ENCODE data around the gene ZNF181. TPM values are rescaled to one million over a fixed set of nuclear protein-coding genes. Genes with fewer than 3 reads are reported as not detected.

ZNF181 gene
- total RNA-seq (2021; fragmentation: NEBNext Ultra II Directional; extraction: Animal tissue kit (Norgen Biotek cat#: 25700)) (7.5 and 8.0 TPM in 2 replicates), polyA plus RNA-seq (2011; rRNA removed) (2.1 and 2.8 TPM in 2 replicates), polyA minus RNA-seq (2011; rRNA and poly(A)+ RNA removed) (3.7 and 7.7 TPM in 2 replicates)
- 7.0 TPM for polyA plus RNA-seq (2011; cell fraction: cytosol; rRNA removed)
- polyA plus RNA-seq (2011; cell fraction: nucleus; rRNA removed) = 5.1 TPM
- 4.8 to 5.2 TPM (median 5.1 TPM) in 4 replicates for polyA plus RNA-seq (2012, experiment 1 of 2)
- polyA plus RNA-seq (2012, experiment 2 of 2) = 0.21 TPM
- polyA plus RNA-seq (2013, experiment 1 of 2) = 5.7 TPM
- polyA plus RNA-seq (2013, experiment 2 of 2) = 4.9 TPM
- 3.2 TPM for polyA minus RNA-seq (2011; cell fraction: cytosol; rRNA and poly(A)+ RNA removed)
- polyA minus RNA-seq (2011; cell fraction: nucleus; rRNA and poly(A)+ RNA removed) = 14.9 TPM
- long read RNA-seq, experiment 1, full-length matches to known transcripts = 2 of 7 reads
- long read RNA-seq, experiment 1, partial matches to known transcripts = 1 of 7 reads
- long read RNA-seq, experiment 1, other reads (novel, unspliced or antisense) = 4 of 7 reads
- long read RNA-seq, experiment 2, full-length matches to known transcripts = 2 of 5 reads
- long read RNA-seq, experiment 2, partial matches to known transcripts = 0 of 5 reads
- long read RNA-seq, experiment 2, other reads (novel, unspliced or antisense) = 3 of 5 reads

- peaks cover 0 to under 1% (median 0%) of the 10 kb centered on the region in 4 experiments; a peak in 1 of 8 replicates for H3K36me3 ChIP-seq (ENCODE audit: control insufficient read depth in 2 of 4, insufficient read depth in 4 of 4, low read length in 3 of 4)
- H3K4me1 ChIP-seq (replicated peaks in 1 of 4; ENCODE audit: control insufficient read depth in 3 of 4, insufficient read depth in 4 of 4, low read length in 3 of 4) = peaks cover 0 to 11% (median 2%) of the 10 kb centered on the region in 4 experiments; a peak in 4 of 7 replicates
- peak within 1 kb of the TSS; percentile 84 for H3K56ac ChIP-seq (replicated peaks; ENCODE audit: insufficient read length, low read depth, low read length)
- H3K18ac ChIP-seq (ENCODE audit: extremely low read depth, low read length) = no peak within 1 kb of the TSS; the same call in 1 of the 2 replicates
- CTCF ChIA-PET (ENCODE audit: partially characterized antibody) = interaction anchor here (0.9 kb wide), 1 partner anchor 21 kb away, joined by 4 read pairs; no protein-coding TSS in a partner anchor
- peak within 1 kb of the TSS; percentile 92 to 97 for H3K4me2 ChIP-seq (ENCODE audit: insufficient read depth in 1 of 2, low read depth in 2 of 2, low read length in 2 of 2)
- H2BK5ac ChIP-seq (ENCODE audit: low read depth, low read length) = peak within 1 kb of the TSS; percentile 69
- H4K91ac ChIP-seq (replicated peaks; ENCODE audit: insufficient read length, low read length) = peak within 1 kb of the TSS; percentile 80
- no peak within 1 kb of the TSS for H3K14ac ChIP-seq (ENCODE audit: insufficient read length)
- no peak within 1 kb of the TSS for H2BK15ac ChIP-seq (ENCODE audit: low read length)
- DNase-seq (ENCODE audit: low read depth in 1 of 2, low spot score in 2 of 2) (peak; percentile 67 to 90), FAIRE-seq (no peak)
- POLR2A ChIA-PET (ENCODE audit: partially characterized antibody) = interaction anchor here (1.2 kb wide), 2 partner anchors 55 to 57 kb away, joined by 3 to 6 read pairs; partner anchors contain the start of genes SCGB2B2 and ZNF302
- H4K5ac ChIP-seq (ENCODE audit: insufficient read length, low read depth, low read length) = peak within 1 kb of the TSS; percentile 92
- H2AFZ ChIP-seq (ENCODE audit: low read length) = peak within 1 kb of the TSS; percentile 96
- 1% methylated on average over 67 of the region's 67 CpGs; no CpG with 5 or more reads in 1 of the 2 experiments for WGBS, 2 experiments (ENCODE audit: extremely low coverage in 1 of 2, insufficient coverage in 1 of 2, insufficient read length in 1 of 2, insufficient replicate concordance in 2 of 2, low coverage in 1 of 2, low lambda C conversion rate in 2 of 2, missing lambda C conversion rate in 1 of 2)
- H3K79me2 ChIP-seq (ENCODE audit: control insufficient read depth in 1 of 2, insufficient read depth in 2 of 2, low read length in 2 of 2) = no peaks in the 10 kb centered on the region
- H4K8ac ChIP-seq (ENCODE audit: extremely low read depth, insufficient read depth, low read length) = peak within 1 kb of the TSS; percentile 98
- no peak within 1 kb of the TSS for H2AK5ac ChIP-seq (ENCODE audit: low read depth, low read length)
- peak within 1 kb of the TSS; percentile 87 to 98 (median 93) for H3K4me3 ChIP-seq (ENCODE audit: extremely low read depth in 1 of 4, insufficient read depth in 2 of 4, low read depth in 3 of 4, low read length in 4 of 4)
- peak within 1 kb of the TSS; percentile 81 for H3K27ac ChIP-seq (ENCODE audit: low read depth, low read length)
- 0 out of 4 replicates have a peak, but pooled peaks cover 0 to 5% of the 10 kb centered on the region in 2 experiments for H3K9me3 ChIP-seq (ENCODE audit: insufficient read depth in 2 of 2, low read depth in 1 of 2, low read length in 1 of 2)
- no peak within 1 kb of the TSS for H2BK20ac ChIP-seq (ENCODE audit: low read length)
- peak within 1 kb of the TSS; percentile 70 to 89 (median 84) for H3K9ac ChIP-seq (replicated peaks in 1 of 4; ENCODE audit: extremely low read depth in 1 of 4, low read depth in 3 of 4, low read length in 3 of 4)
- no peaks in the 10 kb centered on the region for H3K27me3 ChIP-seq (replicated peaks in 1 of 4; ENCODE audit: control insufficient read depth in 3 of 4, extremely low read depth in 1 of 4, insufficient read depth in 3 of 4, low read length in 3 of 4)
- H3K4ac ChIP-seq (replicated peaks; ENCODE audit: insufficient read length, low read depth, low read length) = no peak within 1 kb of the TSS
- no peaks in the 10 kb centered on the region for H4K20me1 ChIP-seq (replicated peaks in 1 of 2; ENCODE audit: control insufficient read depth in 1 of 2, insufficient read depth in 2 of 2, low read length in 2 of 2)
- no peak within 1 kb of the TSS for H2BK120ac ChIP-seq (replicated peaks; ENCODE audit: low read depth, low read length)
- H3K23me2 ChIP-seq (ENCODE audit: low read depth, low read length) = 0 out of 2 replicates have a peak, but pooled peaks cover 5% of the 10 kb centered on the region
- no peaks in the 10 kb centered on the region for H3K79me1 ChIP-seq (ENCODE audit: low read depth, low read length)
- no peak within 1 kb of the TSS for H3K23ac ChIP-seq (ENCODE audit: insufficient read length)
- H2BK12ac ChIP-seq (ENCODE audit: low read depth, low read length) = no peak within 1 kb of the TSS; the same call in 1 of the 2 replicates
- TF ChIP-seq HDAC2 (IDR thresholded peaks at IDR 0.05; ENCODE audit: borderline replicate concordance in 1 of 2, low read depth in 2 of 2, low read length in 2 of 2) = no peak; a peak in 1 of 4 replicates
- no peak; the same call in 1 of the 2 replicates for TF ChIP-seq CREB1 (IDR thresholded peaks at IDR 0.05)
- TF ChIP-seq HDAC6 (IDR thresholded peaks at IDR 0.05; ENCODE audit: low read depth, low read length) = no peak
- TF ChIP-seq SIRT6 (IDR thresholded peaks at IDR 0.05; ENCODE audit: low read length) = no peak
- TF ChIP-seq TCF12 (IDR thresholded peaks at IDR 0.05; ENCODE audit: low read depth, low read length) = no peak
- TF ChIP-seq YY1 (IDR thresholded peaks at IDR 0.05; ENCODE audit: low read depth, low read length) = peak; percentile 95
- no peak for TF ChIP-seq BRCA1 (IDR thresholded peaks at IDR 0.05; ENCODE audit: low read depth, low read length)
- TF ChIP-seq POLR2A (IDR thresholded peaks at IDR 0.05; ENCODE audit: control extremely low read depth in 1 of 2, low read depth in 2 of 2, low read length in 2 of 2) = peak; percentile 74 to 92
- no peak for TF ChIP-seq SP2 (IDR thresholded peaks at IDR 0.05; ENCODE audit: low read length)
- TF ChIP-seq CHD1 (IDR thresholded peaks at IDR 0.05; ENCODE audit: low read depth, low read length) = no peak
Measured at GRCh38 chr19:34733746-34734536, at the start of gene ZNF181. TSS of gene ZNF181 (plus strand) at chr19:34734243. CDS start at chr19:34735038, 795 bp downstream.
